ENCODE results near the gene PIP5K1B.

DNA sequence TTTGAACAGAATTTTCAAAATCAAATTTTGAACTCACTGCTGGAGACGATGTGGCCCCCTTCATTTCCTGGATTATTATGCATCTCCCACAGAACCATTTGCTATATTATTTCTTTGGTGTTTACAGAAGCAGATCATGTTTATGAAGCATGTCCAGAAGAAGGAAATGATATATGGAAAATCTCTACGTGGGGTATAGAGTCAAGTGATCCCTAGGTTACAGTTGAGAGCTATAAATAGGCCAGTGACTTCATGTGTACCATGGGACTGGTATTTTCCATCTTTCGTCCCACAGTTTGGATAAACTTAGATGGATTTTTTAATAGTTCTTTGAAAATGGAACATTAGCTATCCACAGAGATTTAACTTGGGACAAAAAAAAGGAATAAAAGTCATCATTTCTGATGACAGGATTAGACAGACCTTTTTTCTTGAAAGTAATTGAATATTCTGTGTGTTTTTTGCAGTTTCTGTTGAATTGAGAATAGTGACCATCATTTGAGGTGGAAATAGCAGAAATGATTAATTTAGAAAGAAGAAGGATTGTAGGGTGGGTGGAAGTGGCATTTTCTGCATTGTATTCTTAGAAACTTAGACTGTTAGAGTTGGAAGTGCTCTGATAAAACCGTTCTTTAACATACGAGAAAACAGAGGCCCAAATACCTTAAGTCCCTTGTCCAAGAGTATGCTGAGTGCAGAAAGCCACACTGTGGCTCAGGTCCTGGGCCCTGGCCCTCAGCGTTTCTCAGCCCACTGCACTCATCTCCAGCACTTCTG, 136.4 kb downstream of the PIP5K1B start:
- TF ChIP-seq EGR1 (IDR thresholded peaks at IDR 0.05) = no peak
- TF ChIP-seq, protein P1, sequence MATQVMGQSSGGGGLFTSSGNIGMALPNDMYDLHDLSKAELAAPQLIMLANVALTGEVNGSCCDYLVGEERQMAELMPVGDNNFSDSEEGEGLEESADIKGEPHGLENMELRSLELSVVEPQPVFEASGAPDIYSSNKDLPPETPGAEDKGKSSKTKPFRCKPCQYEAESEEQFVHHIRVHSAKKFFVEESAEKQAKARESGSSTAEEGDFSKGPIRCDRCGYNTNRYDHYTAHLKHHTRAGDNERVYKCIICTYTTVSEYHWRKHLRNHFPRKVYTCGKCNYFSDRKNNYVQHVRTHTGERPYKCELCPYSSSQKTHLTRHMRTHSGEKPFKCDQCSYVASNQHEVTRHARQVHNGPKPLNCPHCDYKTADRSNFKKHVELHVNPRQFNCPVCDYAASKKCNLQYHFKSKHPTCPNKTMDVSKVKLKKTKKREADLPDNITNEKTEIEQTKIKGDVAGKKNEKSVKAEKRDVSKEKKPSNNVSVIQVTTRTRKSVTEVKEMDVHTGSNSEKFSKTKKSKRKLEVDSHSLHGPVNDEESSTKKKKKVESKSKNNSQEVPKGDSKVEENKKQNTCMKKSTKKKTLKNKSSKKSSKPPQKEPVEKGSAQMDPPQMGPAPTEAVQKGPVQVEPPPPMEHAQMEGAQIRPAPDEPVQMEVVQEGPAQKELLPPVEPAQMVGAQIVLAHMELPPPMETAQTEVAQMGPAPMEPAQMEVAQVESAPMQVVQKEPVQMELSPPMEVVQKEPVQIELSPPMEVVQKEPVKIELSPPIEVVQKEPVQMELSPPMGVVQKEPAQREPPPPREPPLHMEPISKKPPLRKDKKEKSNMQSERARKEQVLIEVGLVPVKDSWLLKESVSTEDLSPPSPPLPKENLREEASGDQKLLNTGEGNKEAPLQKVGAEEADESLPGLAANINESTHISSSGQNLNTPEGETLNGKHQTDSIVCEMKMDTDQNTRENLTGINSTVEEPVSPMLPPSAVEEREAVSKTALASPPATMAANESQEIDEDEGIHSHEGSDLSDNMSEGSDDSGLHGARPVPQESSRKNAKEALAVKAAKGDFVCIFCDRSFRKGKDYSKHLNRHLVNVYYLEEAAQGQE (IDR thresholded peaks at IDR 0.05; ENCODE audit: low read depth) = no peak
- no peak for TF ChIP-seq CREB1 (IDR thresholded peaks at IDR 0.05; ENCODE audit: low read depth)
- TF ChIP-seq CEBPB (IDR thresholded peaks at IDR 0.05) = no peak
- TF ChIP-seq, protein P2, sequence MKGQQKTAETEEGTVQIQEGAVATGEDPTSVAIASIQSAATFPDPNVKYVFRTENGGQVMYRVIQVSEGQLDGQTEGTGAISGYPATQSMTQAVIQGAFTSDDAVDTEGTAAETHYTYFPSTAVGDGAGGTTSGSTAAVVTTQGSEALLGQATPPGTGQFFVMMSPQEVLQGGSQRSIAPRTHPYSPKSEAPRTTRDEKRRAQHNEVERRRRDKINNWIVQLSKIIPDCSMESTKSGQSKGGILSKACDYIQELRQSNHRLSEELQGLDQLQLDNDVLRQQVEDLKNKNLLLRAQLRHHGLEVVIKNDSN (IDR thresholded peaks at IDR 0.05) = no peak
- TF ChIP-seq, protein P3, sequence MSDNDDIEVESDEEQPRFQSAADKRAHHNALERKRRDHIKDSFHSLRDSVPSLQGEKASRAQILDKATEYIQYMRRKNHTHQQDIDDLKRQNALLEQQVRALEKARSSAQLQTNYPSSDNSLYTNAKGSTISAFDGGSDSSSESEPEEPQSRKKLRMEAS (IDR thresholded peaks at IDR 0.05) = no peak
- no peak for TF ChIP-seq EP300 (IDR thresholded peaks at IDR 0.05; ENCODE audit: borderline replicate concordance)
- TF ChIP-seq TAF1 (IDR thresholded peaks at IDR 0.05; ENCODE audit: low read depth) = no peak
- no peak for TF ChIP-seq YY1 (IDR thresholded peaks at IDR 0.05; ENCODE audit: low read depth)
